T-helper 1 cell treated with Interleukin-12 subunit alpha and Interleukin-12 subunit beta and Interleukin-4 antibody, amounts not matched to agents 30 ng/mL and 1 ng/mL, for 36 hours (primary cell): ENCODE results near the gene RPL10A. TPM values are rescaled to one million over a fixed set of nuclear protein-coding genes. Genes with fewer than 3 reads are reported as not detected.
"Not testable (repeated sequence)": the region's sequence is repeated elsewhere in the genome, so short reads cannot be mapped to it uniquely, and the experiment has no call there.

Experiments used
- intact Hi-C: fragments of 100-400 bp; cut with micrococcal nuclease; formaldehyde crosslinking; loops from one replicate; pipeline ENCODE4 v1.15.1; 2024
- total RNA-seq: library from RNA; stranded (reverse); gene quantifications from 2 replicates; pipeline ENCODE4 v1.2.3, GENCODE V29; 2022

The RPL10A gene
- total RNA-seq, 1 donor from 2014 or later: 1,175 TPM

- intact Hi-C loops: no loop called here
These were observed 39.8 kb downstream of the RPL10A start for GRCh38 chr6:35508027-35508426.

DNA sequence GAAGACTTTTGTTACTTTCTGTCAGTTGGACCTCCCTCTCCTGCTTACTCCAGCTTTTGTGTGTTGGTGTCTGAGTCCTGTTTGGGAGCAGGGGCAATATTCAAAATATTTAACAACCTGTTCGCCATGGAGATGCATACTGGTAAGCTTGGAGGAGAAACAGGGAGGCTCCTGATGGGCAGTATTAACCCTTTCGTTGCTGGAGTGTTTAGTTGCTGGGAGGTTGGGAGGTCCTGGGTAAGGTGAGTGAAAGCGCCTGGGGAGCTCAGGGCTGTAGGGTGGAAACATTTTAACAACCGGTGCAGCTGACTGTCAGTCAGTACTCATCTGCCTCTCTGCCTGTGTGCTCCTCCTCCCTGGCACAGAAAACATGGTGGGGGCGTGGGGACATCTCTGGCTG lies 40.3 kb downstream of the RPL10A start:
- intact Hi-C loops: no loop called here

DNA sequence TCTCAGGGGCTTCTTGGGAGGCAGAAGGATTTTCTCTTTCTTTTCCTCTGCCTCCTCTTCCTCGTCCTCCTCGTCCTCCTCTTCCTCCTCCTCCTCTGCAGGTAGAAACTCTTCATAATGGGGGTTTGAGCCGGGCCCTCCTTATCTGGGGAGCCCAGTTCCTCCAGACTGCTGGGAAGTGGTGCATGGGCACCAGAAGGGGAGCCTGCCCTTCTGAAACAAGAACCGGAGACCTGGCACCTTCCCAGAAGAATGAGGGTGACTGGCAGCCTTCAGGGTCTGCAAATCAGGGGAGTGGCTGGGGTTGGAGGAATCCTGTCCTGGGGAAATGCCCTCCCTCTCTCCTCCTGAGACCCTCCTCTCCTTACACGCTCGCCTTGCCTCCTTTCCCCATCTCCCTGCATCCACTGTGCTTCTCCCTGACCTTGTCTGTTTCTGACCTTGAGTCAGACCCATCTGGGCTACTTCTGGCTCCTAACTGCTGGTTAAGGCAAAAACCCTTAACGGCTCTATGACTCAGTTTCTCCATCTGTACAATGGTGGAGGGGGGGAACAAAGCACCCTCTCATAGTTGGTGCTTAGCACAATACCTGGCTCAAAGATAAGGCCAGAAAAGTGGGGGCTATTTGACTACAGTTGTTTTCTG lies 42.8 kb downstream of the RPL10A start:
- intact Hi-C loops: no loop called here

DNA sequence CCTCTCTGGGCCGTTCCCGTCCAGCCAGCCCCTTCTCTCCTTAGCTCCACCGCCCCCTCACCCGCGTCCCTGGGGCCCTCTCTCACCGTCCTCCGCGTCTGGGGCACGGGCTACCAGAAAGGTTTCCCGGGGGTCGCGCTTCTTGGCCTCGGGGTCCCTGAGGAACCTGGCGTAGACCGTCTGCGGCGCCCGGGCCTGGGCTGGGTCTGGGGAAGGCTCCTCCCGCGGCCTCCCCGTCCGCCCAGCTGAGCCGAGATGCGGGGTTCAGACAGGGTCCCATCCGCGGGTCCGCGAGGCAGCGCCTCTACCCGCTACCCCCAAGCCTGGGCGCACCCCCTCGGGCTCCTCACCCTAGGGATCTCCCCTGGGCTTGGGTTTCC lies 43.4 kb downstream of the RPL10A start:
- intact Hi-C loops: no loop called here

- intact Hi-C loops: no loop called here
These were observed 43.8 kb downstream of the RPL10A start for GRCh38 chr6:35512006-35512405.

GRCh38 chr6:35512740-35513139 lies 44.5 kb downstream of the RPL10A start, which contains the start of gene TULP1:
Gene TULP1 (minus strand): TSS chr6:35512896. CDS start chr6:35512858, 38 bp downstream.
- intact Hi-C loops: no loop called here

DNA sequence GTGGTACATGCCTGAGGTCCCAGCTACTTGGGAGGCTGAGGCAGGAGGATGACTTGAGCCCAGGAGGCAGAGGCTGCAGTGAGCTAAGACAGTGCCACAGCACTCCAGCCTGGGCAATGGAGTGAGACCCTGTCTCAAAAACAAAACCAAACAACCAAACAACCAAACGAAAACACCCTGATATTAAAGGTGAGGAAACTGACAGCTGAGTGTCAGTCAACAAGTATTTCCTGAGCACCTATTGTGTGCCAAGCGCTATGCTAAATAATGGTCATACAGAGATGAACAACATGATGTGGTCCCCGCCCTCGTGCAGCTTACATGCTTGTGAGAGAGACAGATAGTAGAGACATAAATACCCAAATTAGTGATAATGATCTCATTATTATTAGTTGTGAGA lies 46.4 kb downstream of the RPL10A start:
- intact Hi-C loops: no loop called here

DNA sequence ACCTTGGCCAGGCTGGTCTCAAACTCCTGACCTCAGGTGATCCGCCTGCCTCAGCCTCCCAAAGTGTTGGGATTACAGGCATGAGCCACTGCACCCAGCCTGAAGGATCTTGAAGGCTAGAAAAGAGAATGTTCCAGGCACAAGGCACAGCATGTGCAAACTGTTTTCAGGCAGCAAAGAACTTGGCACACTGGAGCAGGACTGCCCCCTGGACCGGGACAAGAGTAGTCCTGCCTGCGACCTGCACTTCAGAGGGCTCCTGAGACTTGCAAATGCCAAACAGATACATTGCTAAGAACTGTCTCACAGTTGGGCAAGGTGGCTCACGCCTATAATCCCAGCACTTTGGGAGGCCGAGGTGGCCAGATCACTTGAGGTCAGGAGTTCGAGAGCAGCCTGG lies 47.7 kb downstream of the RPL10A start:
- intact Hi-C loops: not testable (repeated sequence)

- intact Hi-C loops: no loop called here
These were observed 48.5 kb downstream of the RPL10A start for GRCh38 chr6:35516712-35517111.

DNA sequence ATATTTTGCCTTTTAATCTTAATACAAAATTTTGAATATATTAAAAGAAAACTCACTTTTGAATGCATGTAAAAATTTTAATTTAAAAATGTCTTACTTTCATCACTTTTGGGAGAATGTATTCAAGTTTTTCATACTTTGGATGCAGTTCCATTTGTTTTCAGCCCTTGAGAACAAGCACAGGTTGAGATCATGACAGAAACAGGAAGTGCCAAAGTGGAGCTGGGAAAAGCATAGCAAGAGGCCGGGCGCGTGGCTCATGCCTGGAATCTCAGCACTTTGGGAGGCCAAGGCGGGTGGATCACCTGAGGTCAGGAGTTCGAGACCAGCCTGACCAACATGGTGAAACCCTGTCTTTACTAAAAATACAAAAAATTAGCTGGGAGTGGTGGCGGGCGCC lies 49.8 kb downstream of the RPL10A start:
- intact Hi-C loops: not testable (repeated sequence)

GRCh38 chr6:35518566-35519312 lies 50.5 kb downstream of the RPL10A start:
- intact Hi-C loops: no loop called here

- intact Hi-C loops: loop anchor here (10.0 kb wide), 1 partner anchor 105 kb away; no protein-coding TSS in a partner anchor
These were observed 51.3 kb downstream of the RPL10A start for GRCh38 chr6:35519313-35520015.

Other genes starting within 250 kb of the RPL10A start
- 37.3 and 38.7 TPM in 2 replicates for gene ZNF76, start 208.7 kb upstream of the RPL10A start, total RNA-seq
- 220 and 225 TPM in 2 replicates for gene DEF6, start 170.6 kb upstream of the RPL10A start, total RNA-seq
- gene PPARD, start 125.8 kb upstream of the RPL10A start, total RNA-seq: 20.9 and 21.9 TPM in 2 replicates
- 12.0 and 13.0 TPM in 2 replicates for gene FANCE, start 16.1 kb upstream of the RPL10A start, total RNA-seq
- 0.17 and 0.29 TPM in 2 replicates for gene TEAD3, start 28.7 kb downstream of the RPL10A start, total RNA-seq
- gene TULP1, start 44.5 kb downstream of the RPL10A start, total RNA-seq: not detected in 2 replicates
- 64.0 and 64.4 TPM in 2 replicates for gene FKBP5, start 220.5 kb downstream of the RPL10A start, total RNA-seq